Measurements from ENCODE around the gene APBB2.

APBB2 gene

DNA sequence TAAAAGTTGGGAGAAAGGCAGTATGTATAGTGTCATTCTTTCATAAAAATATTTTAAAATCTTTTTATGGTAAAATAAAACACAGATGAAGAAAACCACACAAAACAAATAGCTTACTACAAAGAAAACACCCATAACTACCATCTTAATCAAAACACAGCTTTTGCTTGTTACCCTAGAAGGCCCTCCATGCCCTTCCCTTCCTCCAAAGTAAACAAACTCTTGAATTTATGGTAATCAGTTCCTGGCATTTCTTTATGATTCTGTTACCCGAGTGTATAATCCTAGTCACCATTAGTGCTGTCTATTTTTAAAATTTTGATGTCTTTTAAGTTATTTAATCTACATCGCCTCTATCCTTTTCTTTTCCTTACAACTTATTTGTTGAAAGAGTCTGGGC, 170.9 kb downstream of the APBB2 start:
- TF ChIP-seq, protein P1, sequence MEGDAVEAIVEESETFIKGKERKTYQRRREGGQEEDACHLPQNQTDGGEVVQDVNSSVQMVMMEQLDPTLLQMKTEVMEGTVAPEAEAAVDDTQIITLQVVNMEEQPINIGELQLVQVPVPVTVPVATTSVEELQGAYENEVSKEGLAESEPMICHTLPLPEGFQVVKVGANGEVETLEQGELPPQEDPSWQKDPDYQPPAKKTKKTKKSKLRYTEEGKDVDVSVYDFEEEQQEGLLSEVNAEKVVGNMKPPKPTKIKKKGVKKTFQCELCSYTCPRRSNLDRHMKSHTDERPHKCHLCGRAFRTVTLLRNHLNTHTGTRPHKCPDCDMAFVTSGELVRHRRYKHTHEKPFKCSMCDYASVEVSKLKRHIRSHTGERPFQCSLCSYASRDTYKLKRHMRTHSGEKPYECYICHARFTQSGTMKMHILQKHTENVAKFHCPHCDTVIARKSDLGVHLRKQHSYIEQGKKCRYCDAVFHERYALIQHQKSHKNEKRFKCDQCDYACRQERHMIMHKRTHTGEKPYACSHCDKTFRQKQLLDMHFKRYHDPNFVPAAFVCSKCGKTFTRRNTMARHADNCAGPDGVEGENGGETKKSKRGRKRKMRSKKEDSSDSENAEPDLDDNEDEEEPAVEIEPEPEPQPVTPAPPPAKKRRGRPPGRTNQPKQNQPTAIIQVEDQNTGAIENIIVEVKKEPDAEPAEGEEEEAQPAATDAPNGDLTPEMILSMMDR (conservative IDR thresholded peaks at IDR 0.05) = no peak
- H3K27ac ChIP-seq = no peak overlapping the region

- TF ChIP-seq, protein P1 (conservative IDR thresholded peaks at IDR 0.05) = no peak
- no peak overlapping the region for H3K27ac ChIP-seq
Measured at GRCh38 chr4:41041551-41041950, 172.8 kb downstream of the APBB2 start.

- TF ChIP-seq, protein P1 (conservative IDR thresholded peaks at IDR 0.05) = no peak
- no peak overlapping the region for H3K27ac ChIP-seq
Measured at GRCh38 chr4:41039317-41039716, 175.0 kb downstream of the APBB2 start.

GRCh38 chr4:41038304-41038703, 176.0 kb downstream of the APBB2 start:
- no peak overlapping the region for H3K27ac ChIP-seq
- TF ChIP-seq, protein P1 (conservative IDR thresholded peaks at IDR 0.05) = no peak

DNA sequence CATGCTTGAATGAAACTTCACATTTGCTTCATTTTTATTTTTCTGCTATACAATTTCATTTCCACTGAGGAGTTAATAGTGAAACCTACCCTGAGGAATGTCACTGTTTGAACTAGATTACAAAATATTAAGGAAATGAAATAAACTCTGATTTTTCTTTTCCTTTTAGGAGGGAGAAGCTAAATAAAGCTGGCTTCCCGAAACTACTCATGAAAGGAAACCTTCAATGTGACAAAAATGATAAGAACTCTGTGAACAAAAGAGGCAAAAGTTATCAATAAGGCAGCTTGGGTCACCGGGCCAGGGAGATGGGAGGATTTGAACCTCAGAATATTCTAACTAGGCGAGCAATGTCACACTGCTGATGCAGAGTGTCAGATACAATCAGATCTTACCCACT, 185.2 kb downstream of the APBB2 start:
- TF ChIP-seq, protein P1 (conservative IDR thresholded peaks at IDR 0.05) = no peak
- H3K27ac ChIP-seq = no peak overlapping the region

GRCh38 chr4:41028392-41029076, 185.8 kb downstream of the APBB2 start:
- TF ChIP-seq, protein P1 (conservative IDR thresholded peaks at IDR 0.05) = no peak
- H3K27ac ChIP-seq = no peak overlapping the region

DNA sequence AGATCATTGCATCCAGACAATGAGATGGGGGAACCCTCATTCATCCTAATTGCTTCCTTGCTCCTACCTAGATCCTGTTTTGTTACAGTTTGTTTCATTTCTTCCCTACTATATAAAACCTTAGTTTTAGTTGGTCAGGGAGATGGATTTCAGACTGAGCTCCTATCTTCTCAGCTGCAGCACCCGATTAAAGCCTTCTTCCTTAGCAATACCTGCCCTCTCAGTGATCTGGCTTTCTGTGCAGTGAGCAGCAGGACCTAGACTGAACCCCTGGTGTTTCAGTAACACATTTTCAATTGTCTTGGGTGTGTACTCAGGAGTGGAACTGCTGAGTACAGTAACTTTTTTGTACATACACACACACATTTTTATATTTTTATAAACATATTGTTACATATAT, 187.4 kb downstream of the APBB2 start:
- TF ChIP-seq, protein P1 (conservative IDR thresholded peaks at IDR 0.05) = no peak
- no peak overlapping the region for H3K27ac ChIP-seq

Data from VCaP (cell line).